Ureter (tissue), 1 donor: ENCODE data around the gene ANKS6. TPM values are rescaled to one million over a fixed set of nuclear protein-coding genes. Genes with fewer than 3 reads are reported as not detected.

Experiments used
- DNase-seq: peaks from one replicate; pipeline ENCODE4 v3.0.0-alpha.2; 2020; ENCODE audit warnings: low spot score
- total RNA-seq: library from RNA; stranded (reverse); gene quantifications from one replicate; pipeline ENCODE4 v1.2.4, GENCODE V29; 2023
- donor health status: DM: yes; HTN: yes; CAD: no.

Gene ANKS6
- total RNA-seq, 1 donor from 2014 or later = 38.1 TPM

- DNase-seq = no peak
Measured at GRCh38 chr9:98772364-98773155, 23.8 kb downstream of the ANKS6 start.

GRCh38 chr9:98771209-98771874, 25.0 kb downstream of the ANKS6 start:
- no peak for DNase-seq

DNA sequence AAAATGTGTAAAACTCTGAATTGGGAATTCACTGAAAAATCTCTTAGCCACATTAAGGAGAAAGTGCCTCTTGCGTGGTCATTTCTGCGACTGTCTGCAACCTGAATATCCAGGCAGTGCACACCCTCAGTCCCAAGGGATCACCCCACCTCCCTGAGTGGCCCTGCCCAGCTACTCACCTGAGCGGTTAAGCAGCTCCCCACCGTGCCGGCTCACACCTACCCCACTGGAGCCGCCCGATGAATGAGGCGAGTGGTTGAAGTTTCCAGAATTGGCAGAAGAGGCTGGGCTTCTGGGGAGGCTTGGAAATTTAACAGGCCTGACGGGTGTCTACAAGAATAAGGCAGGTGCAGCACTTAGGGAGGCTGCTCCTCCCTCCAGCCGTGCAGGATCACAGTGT, 25.6 kb downstream of the ANKS6 start:
- DNase-seq = no peak

DNA sequence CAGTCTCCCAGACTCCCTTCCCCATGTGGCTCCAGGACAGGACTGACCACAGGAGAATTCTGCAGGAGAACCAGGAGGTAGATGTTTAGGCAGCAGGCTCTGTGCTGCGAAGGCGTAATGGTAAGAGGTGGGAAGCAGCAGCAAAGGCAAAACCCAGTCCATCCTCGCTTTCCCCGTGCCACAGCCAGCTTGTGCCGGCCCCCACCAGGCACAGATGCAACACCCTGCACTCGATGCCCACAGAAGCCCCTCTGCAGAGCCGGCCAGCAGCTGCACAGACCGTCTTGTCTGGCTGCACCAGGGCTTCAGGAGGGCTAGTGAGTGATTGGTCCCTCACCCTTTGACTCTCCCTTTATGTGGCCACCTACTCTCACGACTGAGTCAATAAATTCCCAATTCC, 28.0 kb downstream of the ANKS6 start:
- DNase-seq = no peak

DNA sequence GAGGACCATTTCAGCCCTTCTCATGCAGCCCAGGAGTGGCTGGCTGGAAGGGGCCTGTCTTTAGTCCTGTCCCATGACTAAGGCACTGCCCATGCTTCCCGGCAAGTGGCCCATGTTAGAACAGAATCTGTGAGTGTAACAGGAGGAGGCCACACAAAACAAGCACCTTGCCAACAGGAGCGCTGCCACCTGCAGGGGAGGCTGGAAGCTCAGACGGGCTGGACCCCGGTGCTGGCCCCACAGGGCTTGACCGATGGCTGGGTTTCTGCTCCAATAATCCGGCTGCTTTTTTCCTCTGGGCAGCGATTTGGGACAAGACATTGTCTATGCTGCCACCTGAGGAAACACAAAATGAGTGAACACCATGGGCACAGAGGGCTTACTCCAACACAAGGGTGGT, 28.4 kb downstream of the ANKS6 start:
- DNase-seq = no peak

DNA sequence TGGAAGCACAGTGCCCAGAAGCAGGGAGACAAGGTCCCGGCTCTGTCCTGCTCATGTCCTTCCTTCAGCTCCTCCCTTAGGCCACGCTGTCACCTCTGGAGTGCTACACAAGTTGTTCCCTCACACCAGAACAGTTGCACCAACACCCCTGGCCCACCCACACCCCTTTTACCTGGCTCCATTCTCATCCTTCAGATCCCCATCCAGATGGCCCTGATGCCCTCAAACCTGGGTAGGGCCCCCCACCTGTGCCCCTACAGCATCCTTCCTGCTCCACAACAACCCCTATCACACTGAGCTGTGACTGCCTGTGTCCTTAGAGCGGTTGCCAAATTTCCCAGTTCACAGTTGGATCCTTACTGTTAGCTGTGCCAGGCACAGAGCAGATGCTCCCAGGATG, 29.2 kb downstream of the ANKS6 start:
- no peak for DNase-seq

DNA sequence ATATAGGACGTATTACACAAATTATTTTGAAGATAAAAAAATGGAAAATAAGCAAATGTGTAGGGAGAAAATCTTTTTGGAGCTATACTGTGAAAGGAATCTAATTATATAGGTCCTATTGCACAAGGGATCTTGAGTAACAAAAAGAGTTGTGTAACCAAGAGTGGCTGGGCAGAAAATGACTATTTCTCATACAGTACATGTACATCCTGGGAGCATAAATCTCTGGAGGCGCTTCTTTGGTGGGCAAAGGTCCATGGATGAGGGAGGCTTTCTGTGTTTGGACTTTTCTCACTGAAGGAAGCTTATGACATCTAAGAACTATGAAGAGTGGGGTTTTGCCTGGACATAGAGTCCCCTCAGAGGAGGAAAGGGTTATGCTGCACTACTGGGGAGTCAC, 29.8 kb downstream of the ANKS6 start:
- no peak for DNase-seq

GRCh38 chr9:98765256-98765655, 31.1 kb downstream of the ANKS6 start:
- no peak for DNase-seq

DNA sequence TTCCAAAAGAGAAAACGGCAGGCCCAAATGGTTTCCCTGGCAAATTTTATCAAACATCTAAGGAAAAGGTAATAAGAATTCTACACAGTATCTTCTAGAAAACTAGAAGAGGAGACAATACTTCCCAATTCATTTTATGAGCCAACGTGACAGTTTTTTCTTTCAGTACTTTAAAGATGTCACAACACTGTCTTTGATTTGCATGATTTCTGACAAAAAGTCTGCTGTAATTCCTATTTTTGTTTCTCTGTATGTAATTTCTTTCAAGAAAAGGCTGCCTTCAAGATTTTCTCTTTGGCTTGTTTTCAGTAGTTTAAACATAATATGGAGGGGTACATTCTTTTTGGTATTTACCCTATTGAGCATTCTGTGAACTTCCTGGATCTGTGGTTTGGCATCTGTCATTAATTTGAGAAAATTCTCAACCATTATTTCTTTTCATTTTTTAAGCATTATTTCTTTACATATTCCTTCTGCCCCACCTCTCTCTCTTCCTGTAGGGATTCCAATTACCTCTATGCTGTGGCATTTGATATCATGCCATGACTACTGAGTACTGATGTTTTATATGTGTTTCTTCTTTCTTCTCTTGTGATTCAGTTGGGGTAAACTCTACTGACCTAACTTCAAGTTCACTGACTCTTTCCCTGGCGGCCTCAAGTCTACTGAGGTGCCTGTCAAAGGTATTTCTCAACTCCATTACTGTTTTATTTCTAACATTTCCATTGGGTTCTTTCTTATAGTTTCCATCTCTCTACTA, 32.2 kb downstream of the ANKS6 start:
- no peak for DNase-seq

DNA sequence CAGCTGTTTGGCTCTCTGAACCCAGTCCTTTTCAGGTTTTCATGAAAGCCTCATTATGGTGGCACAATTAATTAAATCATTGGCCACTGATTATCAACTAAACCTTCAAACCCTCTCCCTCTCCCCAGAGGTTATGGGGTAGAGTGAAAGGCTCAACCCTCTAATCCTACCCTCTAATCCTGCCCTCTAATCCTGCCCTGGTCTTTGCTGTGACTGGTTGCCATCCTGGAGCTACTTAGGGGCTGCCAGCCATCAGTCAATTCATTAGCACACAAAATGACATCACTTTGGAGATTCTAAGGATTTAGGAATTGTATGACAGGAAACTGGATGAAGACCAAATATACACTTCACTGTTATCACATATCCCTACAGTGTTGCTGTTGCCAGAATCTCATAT, 36.1 kb downstream of the ANKS6 start:
- DNase-seq = no peak

GRCh38 chr9:98755006-98755618, 41.2 kb downstream of the ANKS6 start:
- no peak for DNase-seq

DNA sequence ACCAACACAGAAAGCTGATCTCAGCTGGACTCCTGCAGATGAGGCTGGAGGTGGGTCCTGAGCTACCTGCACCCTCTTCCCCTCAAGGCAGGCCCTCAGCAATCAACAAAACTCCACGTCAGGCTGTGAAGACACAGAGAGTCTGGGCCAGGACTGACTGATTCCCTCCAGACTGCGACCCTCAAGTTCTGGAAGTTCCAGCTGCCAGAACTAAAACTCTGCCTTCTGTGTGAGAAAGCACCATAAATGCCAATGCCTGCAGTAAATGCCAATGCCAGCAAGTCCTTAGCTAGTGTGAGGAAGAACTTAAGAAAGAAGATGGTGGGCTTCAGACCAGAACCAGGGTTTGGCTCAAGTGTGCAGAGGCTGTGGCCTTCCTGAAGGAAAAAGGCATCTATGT, 45.1 kb downstream of the ANKS6 start:
- no peak for DNase-seq

- DNase-seq = no peak
Measured at GRCh38 chr9:98750364-98751060, 45.8 kb downstream of the ANKS6 start.

DNA sequence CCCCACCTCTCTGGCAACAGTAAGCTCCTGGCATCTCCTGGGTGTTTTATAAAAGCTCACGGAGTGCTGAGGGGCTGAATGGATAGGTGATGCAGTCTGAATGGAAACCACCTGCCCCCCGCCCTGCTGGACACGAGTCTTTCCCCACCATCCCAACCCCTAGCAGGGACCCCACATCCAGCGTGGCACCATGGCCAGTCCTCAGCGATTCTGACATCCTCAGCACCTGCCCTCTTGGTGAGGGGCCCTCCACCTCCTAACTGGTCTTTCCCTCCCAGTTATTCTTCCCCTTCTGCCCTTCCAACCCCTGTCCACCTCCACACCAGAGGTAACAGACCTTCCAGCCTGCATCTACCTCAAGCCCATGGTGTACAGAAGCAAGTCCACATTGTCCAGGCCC, 48.9 kb downstream of the ANKS6 start:
- DNase-seq = no peak

DNA sequence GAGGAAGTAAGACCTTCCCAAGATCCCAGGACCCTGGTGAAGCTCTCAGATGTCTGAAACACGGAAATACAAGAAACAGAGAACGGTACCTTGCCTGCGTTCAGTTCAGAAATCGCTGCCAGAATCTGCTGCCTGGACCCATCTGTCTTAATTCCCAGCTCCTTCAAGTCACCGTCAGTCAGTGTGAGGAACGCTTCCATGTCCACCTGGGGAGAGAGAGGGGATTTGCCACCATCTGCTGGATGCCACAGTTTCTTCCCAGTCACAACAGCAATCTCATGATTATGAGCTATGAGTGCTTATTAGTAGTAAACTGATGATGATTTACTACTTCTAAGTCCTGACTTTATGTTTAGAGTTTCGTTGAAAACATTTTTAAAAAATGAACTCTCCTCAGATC, 50.9 kb downstream of the ANKS6 start:
- DNase-seq = no peak

- no peak for DNase-seq
Measured at GRCh38 chr9:98743818-98744611, 52.3 kb downstream of the ANKS6 start.

GRCh38 chr9:98743329-98743728, 53.0 kb downstream of the ANKS6 start:
- no peak for DNase-seq

GRCh38 chr9:98742325-98743280, 53.8 kb downstream of the ANKS6 start:
- no peak for DNase-seq

DNA sequence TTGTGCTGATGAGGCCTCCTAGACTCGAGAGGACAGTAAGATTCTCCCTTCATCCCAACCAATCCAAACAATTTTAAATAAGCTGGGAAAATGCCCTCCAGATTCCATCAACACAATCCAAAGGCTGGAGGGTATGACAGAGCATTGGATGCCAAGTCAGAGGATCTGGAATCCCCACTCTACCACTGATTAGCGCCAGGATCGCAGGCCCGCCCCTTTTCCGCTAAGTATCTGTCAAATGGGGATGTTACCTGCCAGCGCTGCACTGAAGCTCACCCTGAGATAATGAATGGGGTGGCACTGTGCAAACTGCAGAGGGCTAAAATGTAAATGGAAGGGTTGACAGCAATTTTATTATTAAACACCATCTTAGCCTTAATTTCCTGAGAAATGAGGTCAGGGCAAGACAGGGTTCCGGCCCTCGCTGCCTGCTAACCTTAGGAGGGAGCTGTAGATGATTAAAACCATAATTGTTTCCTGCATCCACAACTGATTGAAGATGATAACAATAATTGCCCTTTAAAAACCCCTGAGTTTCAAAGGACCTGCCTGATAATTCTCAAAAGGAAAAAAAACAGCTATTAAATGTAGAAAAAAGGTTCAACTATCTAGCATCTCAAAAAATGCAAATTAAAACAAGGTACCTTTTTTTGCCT, 56.0 kb downstream of the ANKS6 start:
- DNase-seq = no peak
